Measurements from ENCODE around the gene KCNA5. TPM values are rescaled to one million over a fixed set of nuclear protein-coding genes. Genes with fewer than 3 reads are reported as not detected.

Gene KCNA5
- under 0.01 and 0.38 TPM in 2 replicates for total RNA-seq

DNA sequence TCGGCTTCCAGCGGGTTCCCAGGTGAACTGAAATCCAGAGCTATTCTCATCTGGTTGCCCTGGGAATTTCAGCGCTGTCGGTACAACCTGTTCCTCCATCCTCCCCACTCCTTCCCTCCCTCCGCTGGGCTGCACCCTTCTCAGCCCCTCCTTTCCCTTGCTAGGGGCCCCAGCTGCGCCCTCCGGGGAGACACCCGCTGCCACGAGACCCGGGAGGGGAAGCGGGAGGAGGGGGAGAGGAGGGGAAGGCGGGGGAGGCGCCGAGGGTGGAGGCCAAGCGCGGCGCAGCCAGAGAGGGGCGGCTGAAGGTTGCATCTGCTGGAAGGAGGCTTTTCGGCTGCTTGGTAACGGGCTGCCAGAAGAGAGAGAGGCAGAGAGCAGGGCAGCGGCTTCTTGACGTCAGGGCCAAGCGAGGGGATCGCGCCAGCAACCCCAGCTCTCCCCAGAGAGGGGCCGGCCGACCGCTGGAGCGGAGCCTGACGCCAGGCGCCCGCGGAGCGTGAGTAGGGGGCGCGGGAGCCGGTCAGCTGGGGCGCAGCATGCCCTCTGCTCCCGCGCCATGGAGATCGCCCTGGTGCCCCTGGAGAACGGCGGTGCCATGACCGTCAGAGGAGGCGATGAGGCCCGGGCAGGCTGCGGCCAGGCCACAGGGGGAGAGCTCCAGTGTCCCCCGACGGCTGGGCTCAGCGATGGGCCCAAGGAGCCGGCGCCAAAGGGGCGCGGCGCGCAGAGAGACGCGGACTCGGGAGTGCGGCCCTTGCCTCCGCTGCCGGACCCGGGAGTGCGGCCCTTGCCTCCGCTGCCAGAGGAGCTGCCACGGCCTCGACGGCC is at the start of gene KCNA5:
TSS of gene KCNA5 (plus strand) at position 291 of the 831 bp plus-strand sequence. CDS start at position 560, 269 bp downstream.

Other genes with a start within 250 kb of the KCNA5 start
- gene KCNA1, start 134.0 kb upstream of the KCNA5 start, total RNA-seq: 0.33 TPM in 1 of 2 replicates, not detected in the other

Measured in mesangial cell (primary cell).